Peyer's patch (tissue), 4 donors: ENCODE measurements around the gene MCMBP.

Source experiments
- CTCF ChIP-seq, 6 experiments: fragments of 450-650 bp in 4 of 6; fragments of 200-600 bp in 2 of 6; sonication (generic) in 1 of 6; IDR thresholded peaks; one replicate each; pipeline ENCODE4 v1.5.1; 2017 to 2019; ENCODE audit warnings: antibody characterized with exemption in 6 of 6, mild to moderate bottlenecking in 3 of 6, moderate library complexity in 1 of 6
- POLR2A ChIP-seq, 2 donors: fragments of 450-650 bp; IDR thresholded peaks; one replicate each; pipeline ENCODE4 v1.5.1; 2017; ENCODE audit warnings: antibody characterized with exemption in 2 of 2, mild to moderate bottlenecking in 2 of 2, moderate library complexity in 2 of 2

DNA sequence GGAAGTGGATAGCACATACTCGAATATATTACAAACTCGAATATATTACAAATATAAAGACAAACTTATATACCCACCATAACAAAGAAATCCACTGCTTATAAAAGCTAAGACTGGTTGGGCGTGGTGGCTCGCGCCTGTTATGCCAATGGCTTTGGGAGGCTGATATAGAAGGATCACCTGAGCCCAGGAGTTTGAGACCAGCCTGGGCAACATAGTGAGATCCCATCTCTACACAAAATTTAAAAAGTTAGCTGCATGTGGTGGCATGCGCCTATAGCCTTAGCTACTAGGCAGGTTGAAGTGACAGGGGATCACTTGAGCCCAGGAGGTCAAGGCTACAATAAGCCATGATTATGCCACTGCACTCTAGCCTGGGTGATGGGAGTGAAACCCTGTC, 20.4 kb downstream of the MCMBP start:
- no peak for TF ChIP-seq CTCF (IDR thresholded peaks at IDR 0.05)
- TF ChIP-seq POLR2A (IDR thresholded peaks at IDR 0.05) = no peak
